GM23338 (cell line): ENCODE results near the gene SOX30. TPM values are rescaled to one million over a fixed set of nuclear protein-coding genes. Genes with fewer than 3 reads are reported as not detected.

Experiments
- ATAC-seq: fragments of 200-7000 bp; cut with Tn5 transposase; 3 replicates; pipeline ENCODE4 v1.9.1; 2020
- DNase-seq: peaks from one replicate; pipeline ENCODE4 v3.0.0-alpha.2; 2015; ENCODE audit warnings: low spot score
- H2AFZ ChIP-seq: fragments of 200-600 bp; sonication (generic); 2 replicates; pipeline ENCODE4 v1.8.0; 2016; ENCODE audit warnings: antibody characterized with exemption, mild to moderate bottlenecking, moderate library complexity
- H3F3A ChIP-seq: fragments of 200-600 bp; sonication (generic); replicated peaks from 2 replicates; pipeline ENCODE4 v1.8.0; 2017; ENCODE audit warnings: antibody characterized with exemption, mixed run types, low read depth
- H3K27ac ChIP-seq: fragments of 200-600 bp; sonication (generic); 2 replicates; pipeline ENCODE4 v1.6.1; 2016; ENCODE audit warnings: low read depth
- H3K27me3 ChIP-seq: fragments of 200-600 bp; sonication (generic); 2 replicates; pipeline ENCODE4 v1.8.0; 2016; ENCODE audit warnings: mild to moderate bottlenecking, mixed run types, moderate library complexity; ENCODE audit not compliant: insufficient read depth
- H3K36me3 ChIP-seq: fragments of 200-600 bp; sonication (generic); 2 replicates; pipeline ENCODE4 v1.8.0; 2016; ENCODE audit warnings: mild to moderate bottlenecking; ENCODE audit not compliant: insufficient read depth
- H3K4me1 ChIP-seq: fragments of 200-600 bp; sonication (generic); 2 replicates; pipeline ENCODE4 v1.8.0; 2016; ENCODE audit warnings: mild to moderate bottlenecking, moderate library complexity; ENCODE audit not compliant: insufficient read depth
- H3K4me2 ChIP-seq: fragments of 200-600 bp; sonication (generic); 2 replicates; pipeline ENCODE4 v1.7.1; 2017; ENCODE audit warnings: mixed run types
- H3K4me3 ChIP-seq: fragments of 200-600 bp; sonication (generic); 2 replicates; pipeline ENCODE4 v1.6.1; 2016; ENCODE audit warnings: mixed run types
- H3K79me2 ChIP-seq: fragments of 200-600 bp; sonication (generic); replicated peaks from 2 replicates; pipeline ENCODE4 v1.8.0; 2017; ENCODE audit warnings: mild to moderate bottlenecking; ENCODE audit not compliant: insufficient read depth
- H3K9me2 ChIP-seq: fragments of 200-600 bp; sonication (generic); 2 replicates; pipeline ENCODE4 v1.8.0; 2017; ENCODE audit not compliant: insufficient read depth
- H4K20me1 ChIP-seq: fragments of 200-600 bp; sonication (generic); replicated peaks from 2 replicates; pipeline ENCODE4 v1.8.0; 2017; ENCODE audit warnings: mild to moderate bottlenecking; ENCODE audit not compliant: insufficient read depth
- H3K27ac Mint-ChIP-seq: 2 replicates; pipeline ENCODE4 v1.8.0; 2020; ENCODE audit warnings: inconsistent platforms, mild to moderate bottlenecking, moderate library complexity, mixed read lengths
- H3K27me3 Mint-ChIP-seq: 3 replicates; pipeline ENCODE4 v1.8.0; 2022; ENCODE audit warnings: low read depth, mild to moderate bottlenecking, moderate library complexity, mixed read lengths, inconsistent platforms; ENCODE audit not compliant: insufficient read depth, poor library complexity
- H3K36me3 Mint-ChIP-seq: 3 replicates; pipeline ENCODE4 v1.8.0; 2021; ENCODE audit warnings: low read depth, mild to moderate bottlenecking, inconsistent platforms, moderate library complexity, mixed read lengths
- H3K4me1 Mint-ChIP-seq: 3 replicates; pipeline ENCODE4 v1.8.0; 2020; ENCODE audit warnings: mild to moderate bottlenecking, inconsistent platforms, mixed read lengths
- H3K4me3 Mint-ChIP-seq: 3 replicates; pipeline ENCODE4 v1.8.0; 2021; ENCODE audit warnings: moderate library complexity, mild to moderate bottlenecking, inconsistent platforms, mixed read lengths
- H3K9me3 Mint-ChIP-seq: 3 replicates; pipeline ENCODE4 v1.8.0; 2020; ENCODE audit warnings: moderate library complexity, mild to moderate bottlenecking, inconsistent platforms, mixed read lengths
- CREB1 ChIP-seq: fragments of 250-450 bp; sonication (Bioruptor Pico); IDR thresholded peaks from 2 replicates; pipeline ENCODE4 v1.5.0; 2020; ENCODE audit warnings: low read depth, mild to moderate bottlenecking, moderate library complexity
- CTCF ChIP-seq, 2 experiments: fragments of 200-600 bp in 1 of 2; sonication (generic) in 1 of 2; conservative IDR thresholded peaks; 2 replicates each; pipeline versions ENCODE4 v1.5.1 to v1.6.1; 2016 to 2017; ENCODE audit warnings: antibody characterized with exemption in 2 of 2, low read depth in 2 of 2, mild to moderate bottlenecking in 2 of 2, moderate library complexity in 1 of 2
- EZH2 ChIP-seq: fragments of 200-600 bp; sonication (generic); IDR thresholded peaks from one replicate; pipeline ENCODE4 v1.8.0; 2017; ENCODE audit warnings: antibody characterized with exemption, mild to moderate bottlenecking, low read depth; ENCODE audit not compliant: unreplicated experiment
- EZH2phosphoT487 ChIP-seq: fragments of 200-600 bp; sonication (generic); IDR thresholded peaks from one replicate; pipeline ENCODE4 v1.8.1; 2018; ENCODE audit warnings: antibody characterized with exemption; ENCODE audit not compliant: unreplicated experiment
- JUNB ChIP-seq: IDR thresholded peaks from one replicate; pipeline ENCODE4 v1.6.1; 2016; ENCODE audit warnings: antibody characterized with exemption; ENCODE audit not compliant: unreplicated experiment
- NANOG ChIP-seq: IDR thresholded peaks from 2 replicates; pipeline ENCODE4 v1.6.1; 2016; ENCODE audit warnings: antibody characterized with exemption, borderline replicate concordance
- POLR2AphosphoS5 ChIP-seq: IDR thresholded peaks from 2 replicates; pipeline ENCODE4 v1.6.1; 2016; ENCODE audit warnings: antibody characterized with exemption, low read depth
- REST ChIP-seq: IDR thresholded peaks from one replicate; pipeline ENCODE4 v1.6.1; 2018; ENCODE audit warnings: antibody characterized with exemption; ENCODE audit not compliant: unreplicated experiment
- STAT1 ChIP-seq: IDR thresholded peaks from one replicate; pipeline ENCODE4 v1.6.1; 2016; ENCODE audit warnings: antibody characterized with exemption; ENCODE audit not compliant: unreplicated experiment
- ZNF114 ChIP-seq: fragments of 250-450 bp; sonication (Bioruptor Pico); IDR thresholded peaks from 2 replicates; pipeline ENCODE4 v1.5.0; 2020; ENCODE audit warnings: mild to moderate bottlenecking, moderate library complexity
- ZNF331 ChIP-seq: fragments of 250-450 bp; sonication (Bioruptor Pico); IDR thresholded peaks from 2 replicates; pipeline ENCODE4 v1.5.0; 2020; ENCODE audit warnings: low read depth, mild to moderate bottlenecking, moderate library complexity
- polyA plus RNA-seq: library from polyadenylated mRNA; unstranded; fragments of >200 nt; fragmentation: Nextera tagmentation; extraction: Ambion mirVana; gene quantifications from 2 replicates; pipeline ENCODE4 v1.2.1, GENCODE V29; 2016
- total RNA-seq: library from RNA; depleted of rRNA; stranded (reverse); fragments of >200 nt; shearing (Covaris generic); gene quantifications from 2 replicates; pipeline ENCODE4 v1.2.3, GENCODE V29; 2014

The SOX30 gene
- total and polyA plus RNA-seq, 2 experiments from 2014 or later = 0.47 to 1.3 TPM

- no peak for TF ChIP-seq CTCF (conservative IDR thresholded peaks at IDR 0.05; ENCODE audit: low read depth in 2 of 2)
- TF ChIP-seq EZH2phosphoT487 = no peak
- TF ChIP-seq ZNF114 (CRISPR knock-in tag) = no peak
- TF ChIP-seq CREB1 (CRISPR knock-in tag) = no peak
- no peak for TF ChIP-seq REST
- no peak for TF ChIP-seq JUNB
Measured at GRCh38 chr5:157626831-157627230, 25.4 kb downstream of the SOX30 start (continued).

- H3K36me3 ChIP-seq = no peaks in the 10 kb centered on the region
- no peak for DNase-seq
- TF ChIP-seq NANOG (no peak), ZNF331 (CRISPR knock-in tag) (no peak), ZNF114 (CRISPR knock-in tag) (no peak), STAT1 (no peak), CREB1 (CRISPR knock-in tag) (no peak), JUNB (no peak), POLR2AphosphoS5 (no peak), REST (no peak), EZH2 (no peak), CTCF (conservative IDR thresholded peaks at IDR 0.05; ENCODE audit: low read depth in 2 of 2) (no peak), EZH2phosphoT487 (no peak)
Measured at GRCh38 chr5:157624144-157624543, 28.1 kb downstream of the SOX30 start.

More at GRCh38 chr5:157624144-157624543, 28.1 kb downstream of the SOX30 start:
- Histone ChIP-seq H3K9me2 (no peaks in the 10 kb centered on the region), H2AFZ (no peak overlapping the region), H3K4me2 (no peak overlapping the region), H3K79me2 (no peaks in the 10 kb centered on the region), H3F3A (no peaks in the 10 kb centered on the region), H4K20me1 (no peaks in the 10 kb centered on the region), H3K4me3 (no peak overlapping the region), H3K4me1 (no peaks in the 10 kb centered on the region), H3K27ac (no peak overlapping the region), H3K27me3 (no peaks in the 10 kb centered on the region)
- no peaks in the 10 kb centered on the region for H3K4me1 Mint-ChIP-seq
- H3K36me3 Mint-ChIP-seq = no peaks in the 10 kb centered on the region
- no peak overlapping the region for H3K27ac Mint-ChIP-seq
- H3K27me3 Mint-ChIP-seq = peaks cover 3% of the 10 kb centered on the region
- H3K4me3 Mint-ChIP-seq = no peak overlapping the region
- no peak for ATAC-seq
- H3K9me3 Mint-ChIP-seq = no peaks in the 10 kb centered on the region; the same call in 2 of the 3 replicates
